Nephron (organoid): Measurements from ENCODE around the gene PTPN20.

ENCODE experiments used
- H3K27ac Mint-ChIP-seq, 3 experiments: 2 replicates each; pipeline ENCODE4 v1.8.0; 2020; ENCODE audit warnings: mixed read lengths in 3 of 3, mild to moderate bottlenecking in 2 of 3, moderate library complexity in 1 of 3
- H3K27me3 Mint-ChIP-seq: 2 replicates; pipeline ENCODE4 v1.8.0; 2021; ENCODE audit warnings: low read depth, mild to moderate bottlenecking, moderate library complexity, mixed read lengths
- H3K36me3 Mint-ChIP-seq: 2 replicates; pipeline ENCODE4 v1.8.0; 2020; ENCODE audit warnings: low read depth, mixed read lengths
- H3K4me1 Mint-ChIP-seq: 2 replicates; pipeline ENCODE4 v1.8.0; 2020; ENCODE audit warnings: mixed read lengths
- H3K4me3 Mint-ChIP-seq, 3 experiments: 2 replicates each; pipeline ENCODE4 v1.8.0; 2020; ENCODE audit warnings: mild to moderate bottlenecking in 3 of 3, mixed read lengths in 3 of 3, moderate library complexity in 2 of 3
- H3K9me3 Mint-ChIP-seq: 2 replicates; pipeline ENCODE4 v1.8.0; 2020; ENCODE audit warnings: mixed read lengths
- TF ChIP-seq, protein P1 (sequence below), 3 experiments: fragments of 200-600 bp; sonication (generic); IDR thresholded peaks; one replicate each; pipeline ENCODE4 v1.5.0; 2021; ENCODE audit warnings: antibody characterized with exemption in 3 of 3; ENCODE audit not compliant: unreplicated experiment in 3 of 3

The PTPN20 gene

DNA sequence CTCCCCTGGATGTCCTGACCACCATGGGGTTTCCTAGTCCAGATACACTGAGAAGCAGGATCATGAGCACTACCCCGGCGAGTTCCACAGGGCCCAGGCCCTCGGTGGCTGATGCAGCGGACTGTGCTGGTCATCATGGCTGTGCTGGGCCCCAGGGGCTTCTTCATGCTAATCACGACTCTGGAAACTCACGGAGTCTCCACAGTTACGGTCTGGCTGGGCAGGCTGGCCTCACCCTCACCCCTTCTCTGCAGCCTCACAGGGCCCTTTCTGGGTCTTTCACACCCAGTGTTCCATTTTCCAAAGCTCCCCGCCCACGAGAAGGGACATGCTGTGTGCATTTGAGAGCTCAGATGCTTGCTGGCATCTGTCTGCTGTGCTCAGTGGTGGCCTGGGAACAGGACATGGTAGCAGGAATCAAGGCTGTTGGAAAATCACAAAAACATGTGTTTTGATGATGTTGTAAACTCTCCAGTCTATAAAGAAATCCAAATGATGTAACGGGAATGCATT, 119.0 kb downstream of the PTPN20 start:
- Mint-ChIP-seq H3K27ac (no peak overlapping the region), H3K4me3 (no peak overlapping the region), H3K27me3 (peaks cover 30% of the 10 kb centered on the region), H3K4me1 (peaks cover 8% of the 10 kb centered on the region), H3K9me3 (no peaks in the 10 kb centered on the region), H3K36me3 (no peaks in the 10 kb centered on the region)
- TF ChIP-seq, protein P1, sequence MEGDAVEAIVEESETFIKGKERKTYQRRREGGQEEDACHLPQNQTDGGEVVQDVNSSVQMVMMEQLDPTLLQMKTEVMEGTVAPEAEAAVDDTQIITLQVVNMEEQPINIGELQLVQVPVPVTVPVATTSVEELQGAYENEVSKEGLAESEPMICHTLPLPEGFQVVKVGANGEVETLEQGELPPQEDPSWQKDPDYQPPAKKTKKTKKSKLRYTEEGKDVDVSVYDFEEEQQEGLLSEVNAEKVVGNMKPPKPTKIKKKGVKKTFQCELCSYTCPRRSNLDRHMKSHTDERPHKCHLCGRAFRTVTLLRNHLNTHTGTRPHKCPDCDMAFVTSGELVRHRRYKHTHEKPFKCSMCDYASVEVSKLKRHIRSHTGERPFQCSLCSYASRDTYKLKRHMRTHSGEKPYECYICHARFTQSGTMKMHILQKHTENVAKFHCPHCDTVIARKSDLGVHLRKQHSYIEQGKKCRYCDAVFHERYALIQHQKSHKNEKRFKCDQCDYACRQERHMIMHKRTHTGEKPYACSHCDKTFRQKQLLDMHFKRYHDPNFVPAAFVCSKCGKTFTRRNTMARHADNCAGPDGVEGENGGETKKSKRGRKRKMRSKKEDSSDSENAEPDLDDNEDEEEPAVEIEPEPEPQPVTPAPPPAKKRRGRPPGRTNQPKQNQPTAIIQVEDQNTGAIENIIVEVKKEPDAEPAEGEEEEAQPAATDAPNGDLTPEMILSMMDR (IDR thresholded peaks at IDR 0.05; ENCODE audit: unreplicated experiment in 3 of 3), result no peak

DNA sequence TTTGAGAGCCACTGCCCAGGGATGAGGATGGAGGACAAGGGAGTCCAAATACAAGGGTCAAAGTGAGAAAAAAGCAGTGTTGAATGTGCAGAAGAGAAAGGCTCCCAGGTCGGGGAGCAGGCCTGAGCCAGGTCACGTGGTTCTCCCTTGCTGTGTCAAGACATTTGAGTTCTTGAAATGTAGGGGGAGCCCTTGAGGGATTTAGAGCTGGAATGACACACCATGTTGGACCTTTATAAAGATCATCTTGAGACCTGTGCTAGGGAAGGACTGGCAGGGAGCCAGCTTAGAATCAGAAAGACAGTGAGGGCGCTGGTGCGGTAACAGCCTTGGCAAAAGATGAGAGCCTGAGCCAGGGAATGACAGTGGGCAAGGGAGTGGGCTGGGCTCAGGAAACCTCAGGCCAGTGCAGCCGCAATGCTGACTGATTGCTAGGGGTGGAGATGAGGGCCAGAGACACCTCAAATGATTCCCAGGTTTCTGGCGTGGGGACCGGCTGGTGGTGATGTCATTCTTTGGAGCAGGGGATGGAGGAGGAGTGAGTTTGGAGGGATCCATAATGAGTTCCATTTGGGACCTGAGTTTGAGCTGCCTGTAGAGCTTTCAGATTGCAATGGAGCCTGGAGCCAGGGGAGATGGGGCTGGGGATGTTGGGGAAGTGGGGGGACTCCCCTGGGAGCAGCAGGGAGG, 120.1 kb downstream of the PTPN20 start:
- H3K27me3 Mint-ChIP-seq, result peaks cover 30% of the 10 kb centered on the region
- H3K9me3 Mint-ChIP-seq, result no peaks in the 10 kb centered on the region
- no peaks in the 10 kb centered on the region for H3K4me1 Mint-ChIP-seq
- H3K36me3 Mint-ChIP-seq, result no peaks in the 10 kb centered on the region
- TF ChIP-seq, protein P1 (IDR thresholded peaks at IDR 0.05; ENCODE audit: unreplicated experiment in 3 of 3), result peak in 1 of 3 experiments; percentile 17
- no peak overlapping the region for H3K27ac Mint-ChIP-seq
- no peak overlapping the region for H3K4me3 Mint-ChIP-seq

DNA sequence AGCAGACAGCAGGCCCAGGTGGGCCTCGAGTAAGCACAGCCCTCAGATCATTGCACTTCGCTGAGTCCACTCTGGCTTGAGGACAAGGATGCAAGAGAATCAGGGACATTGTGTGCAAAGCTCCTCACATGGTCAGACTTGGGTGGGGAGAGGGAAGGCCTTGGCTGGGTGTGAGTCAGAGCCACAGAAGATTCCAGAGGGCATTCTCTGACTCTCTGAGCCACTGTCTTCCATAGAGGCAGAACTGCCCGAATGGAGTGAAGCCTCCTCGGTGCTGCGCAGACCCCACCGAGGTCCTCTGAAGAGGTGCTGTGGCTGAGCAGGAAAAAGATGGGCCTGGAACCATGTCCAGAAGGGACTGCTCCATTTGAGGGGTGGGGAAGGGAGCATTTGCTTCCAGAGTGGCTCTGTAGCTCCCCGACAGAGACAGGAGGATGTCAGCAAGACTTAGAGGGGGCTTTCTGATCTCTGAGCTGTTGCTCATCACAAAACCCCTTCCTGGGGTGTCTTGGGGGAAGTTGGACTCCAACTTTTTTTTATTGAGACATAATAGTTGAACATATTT, 120.8 kb downstream of the PTPN20 start:
- H3K27me3 Mint-ChIP-seq, result peaks cover 34% of the 10 kb centered on the region
- H3K4me3 Mint-ChIP-seq, result no peak overlapping the region
- H3K27ac Mint-ChIP-seq, result no peak overlapping the region
- no peaks in the 10 kb centered on the region for H3K9me3 Mint-ChIP-seq
- H3K36me3 Mint-ChIP-seq, result no peaks in the 10 kb centered on the region
- H3K4me1 Mint-ChIP-seq, result peaks cover 2% of the 10 kb centered on the region
- TF ChIP-seq, protein P1 (IDR thresholded peaks at IDR 0.05; ENCODE audit: unreplicated experiment in 3 of 3), result no peak

DNA sequence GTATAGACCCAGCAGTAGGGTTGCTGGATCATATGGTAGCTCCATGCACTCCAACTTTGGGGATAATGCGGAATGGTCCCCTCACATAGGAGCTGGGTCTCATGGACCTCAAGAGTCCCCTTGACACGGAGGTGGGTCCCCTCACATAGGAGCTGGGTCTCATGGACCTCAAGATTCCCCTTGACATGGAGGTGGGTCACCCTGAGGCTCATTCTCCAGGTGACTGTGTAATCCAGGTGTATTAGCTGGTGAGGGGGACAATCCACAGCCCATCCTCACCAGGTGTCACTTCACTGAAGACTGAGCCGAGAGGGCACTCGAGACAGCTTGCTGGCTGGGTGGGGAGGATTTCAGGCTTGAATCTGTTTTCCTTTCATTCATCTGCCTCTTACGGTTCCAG, 121.9 kb downstream of the PTPN20 start:
- Mint-ChIP-seq H3K9me3 (no peaks in the 10 kb centered on the region), H3K4me3 (no peak overlapping the region), H3K4me1 (peaks cover 13% of the 10 kb centered on the region), H3K36me3 (no peaks in the 10 kb centered on the region), H3K27ac (no peak overlapping the region), H3K27me3 (peaks cover 29% of the 10 kb centered on the region)
- TF ChIP-seq, protein P1 (IDR thresholded peaks at IDR 0.05; ENCODE audit: unreplicated experiment in 3 of 3), result no peak

DNA sequence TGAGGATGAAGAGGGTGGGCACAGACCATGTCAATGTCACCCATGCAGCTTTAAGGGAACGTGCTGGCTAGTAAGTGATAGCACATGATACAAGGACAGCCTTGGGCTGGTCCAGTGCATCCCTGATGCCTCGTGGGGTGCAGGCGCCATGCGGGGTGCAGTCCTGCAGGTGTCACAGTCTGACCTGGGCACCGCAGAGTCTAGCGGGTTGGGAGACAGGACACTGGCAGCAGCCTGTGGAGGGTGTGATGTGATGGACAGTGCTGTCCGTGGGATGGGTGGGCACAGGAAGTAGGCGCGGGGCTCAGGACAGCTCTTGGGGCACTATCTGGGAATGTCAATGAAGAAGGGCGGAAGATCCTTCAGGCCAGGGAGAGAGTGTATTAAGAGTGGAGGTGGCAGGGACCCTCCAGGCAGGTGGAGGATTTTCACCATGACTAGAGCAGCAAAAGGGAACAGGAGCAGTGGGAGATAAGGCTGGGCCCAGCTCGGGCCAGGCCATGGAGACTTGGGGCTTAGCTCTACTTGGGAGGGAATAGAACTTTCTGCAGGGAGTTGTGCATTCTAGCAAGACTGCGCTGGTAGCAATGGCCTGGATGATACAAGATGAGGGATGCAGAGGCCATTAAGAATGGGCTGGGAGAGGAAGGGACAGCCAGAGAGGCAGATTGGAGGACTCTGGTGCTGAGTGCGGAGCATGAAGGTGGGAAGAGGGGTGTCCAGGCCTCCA, 122.5 kb downstream of the PTPN20 start:
- peaks cover 19% of the 10 kb centered on the region for H3K4me1 Mint-ChIP-seq
- H3K27ac Mint-ChIP-seq, result no peak overlapping the region
- no peaks in the 10 kb centered on the region for H3K9me3 Mint-ChIP-seq
- H3K4me3 Mint-ChIP-seq, result no peak overlapping the region
- TF ChIP-seq, protein P1 (IDR thresholded peaks at IDR 0.05; ENCODE audit: unreplicated experiment in 3 of 3), result no peak
- peaks cover 27% of the 10 kb centered on the region for H3K27me3 Mint-ChIP-seq
- no peaks in the 10 kb centered on the region for H3K36me3 Mint-ChIP-seq
